HG03342 (cell line): ENCODE data around the gene DNAH9.

Experiments used
- ATAC-seq: cut with Tn5 transposase; IDR thresholded peaks from one replicate; pipeline ENCODE4 v1.9.1; 2021; ENCODE audit warnings: mild to moderate bottlenecking, moderate library complexity; ENCODE audit not compliant: unreplicated experiment

DNAH9 gene

GRCh38 chr17:11598274-11599221, at the start of gene DNAH9:
Gene DNAH9, plus strand, starts transcription at chr17:11598470. Its CDS starts 29 bp downstream, at chr17:11598499.
- ATAC-seq, result no peak

GRCh38 chr17:11550431-11550830, 47.8 kb upstream of the DNAH9 start:
- ATAC-seq, result no peak

GRCh38 chr17:11551442-11551841, 46.8 kb upstream of the DNAH9 start:
- no peak for ATAC-seq

GRCh38 chr17:11553135-11553534, 45.1 kb upstream of the DNAH9 start:
- no peak for ATAC-seq

GRCh38 chr17:11554042-11554441, 44.2 kb upstream of the DNAH9 start:
- ATAC-seq, result no peak

- ATAC-seq, result no peak
These were observed 43.7 kb upstream of the DNAH9 start for GRCh38 chr17:11554542-11554941.

- no peak for ATAC-seq
These were observed 42.7 kb upstream of the DNAH9 start for GRCh38 chr17:11555530-11555929.

- ATAC-seq, result no peak
These were observed 40.4 kb upstream of the DNAH9 start for GRCh38 chr17:11557727-11558452.

- ATAC-seq, result no peak
These were observed 39.5 kb upstream of the DNAH9 start for GRCh38 chr17:11558681-11559234.

GRCh38 chr17:11559601-11560000, 38.7 kb upstream of the DNAH9 start:
- ATAC-seq, result no peak

- no peak for ATAC-seq
These were observed 37.0 kb upstream of the DNAH9 start for GRCh38 chr17:11561281-11561680.

- ATAC-seq, result no peak
These were observed 36.6 kb upstream of the DNAH9 start for GRCh38 chr17:11561702-11562101.

- ATAC-seq, result no peak
These were observed 33.5 kb upstream of the DNAH9 start for GRCh38 chr17:11564589-11565380.

- ATAC-seq, result no peak
These were observed 32.7 kb upstream of the DNAH9 start for GRCh38 chr17:11565591-11565990.

GRCh38 chr17:11578998-11579397, 19.3 kb upstream of the DNAH9 start:
- ATAC-seq, result no peak

GRCh38 chr17:11580677-11581076, 17.6 kb upstream of the DNAH9 start:
- ATAC-seq, result no peak

- ATAC-seq, result no peak
These were observed 16.1 kb upstream of the DNAH9 start for GRCh38 chr17:11582217-11582616.

- no peak for ATAC-seq
These were observed 14.8 kb upstream of the DNAH9 start for GRCh38 chr17:11583306-11583992.

- no peak for ATAC-seq
These were observed 8.6 kb upstream of the DNAH9 start for GRCh38 chr17:11589716-11590115.

GRCh38 chr17:11601661-11602060, 3.4 kb downstream of the DNAH9 start:
- ATAC-seq, result no peak
